Stimulated activated CD4-positive, alpha-beta T cell treated with anti-CD3 and anti-CD28 coated beads, Interleukin-1b, Interleukin-23, amount 100 ng/mL, for 4 hours (primary cell): ENCODE results near the gene MLLT1.

Experiments
- DNase-seq, 2 donors: peaks; one replicate each; pipeline ENCODE4 v3.0.0-alpha.2; 2020; ENCODE audit warnings: low read depth in 2 of 2

MLLT1 gene

GRCh38 chr19:6275170-6275744 lies 4.5 kb downstream of the MLLT1 start:
- no peak for DNase-seq

- no peak for DNase-seq
Measured at GRCh38 chr19:6274756-6275155, 5.0 kb downstream of the MLLT1 start.

GRCh38 chr19:6273701-6274601 lies 5.8 kb downstream of the MLLT1 start:
- DNase-seq: no peak

- no peak for DNase-seq
Measured at GRCh38 chr19:6272913-6273600, 6.7 kb downstream of the MLLT1 start.

- DNase-seq: no peak
Measured at GRCh38 chr19:6272411-6272791, 7.4 kb downstream of the MLLT1 start.

- no peak for DNase-seq
Measured at GRCh38 chr19:6271721-6272410, 7.9 kb downstream of the MLLT1 start.

- no peak for DNase-seq
Measured at GRCh38 chr19:6271251-6271650, 8.5 kb downstream of the MLLT1 start.

GRCh38 chr19:6270822-6271221 lies 9.0 kb downstream of the MLLT1 start:
- DNase-seq: no peak

GRCh38 chr19:6270076-6270745 lies 9.6 kb downstream of the MLLT1 start:
- DNase-seq: no peak

GRCh38 chr19:6269101-6269886 lies 10.5 kb downstream of the MLLT1 start:
- no peak for DNase-seq

- DNase-seq: no peak
Measured at GRCh38 chr19:6268382-6268771, 11.4 kb downstream of the MLLT1 start.

- no peak for DNase-seq
Measured at GRCh38 chr19:6267552-6268381, 12.0 kb downstream of the MLLT1 start.

- no peak for DNase-seq
Measured at GRCh38 chr19:6264803-6265202, 15.0 kb downstream of the MLLT1 start.

- no peak for DNase-seq
Measured at GRCh38 chr19:6263735-6264444, 15.9 kb downstream of the MLLT1 start.

GRCh38 chr19:6263306-6263705 lies 16.5 kb downstream of the MLLT1 start:
- no peak for DNase-seq

GRCh38 chr19:6262519-6262918 lies 17.3 kb downstream of the MLLT1 start:
- no peak for DNase-seq

GRCh38 chr19:6261883-6262282 lies 17.9 kb downstream of the MLLT1 start:
- no peak for DNase-seq

GRCh38 chr19:6260912-6261650 lies 18.7 kb downstream of the MLLT1 start:
- no peak for DNase-seq

GRCh38 chr19:6260376-6260775 lies 19.4 kb downstream of the MLLT1 start:
- DNase-seq: no peak
